Stimulated activated CD4-positive, alpha-beta T cell treated with anti-CD3 and anti-CD28 coated beads, Interleukin-15, amount 100 ng/mL, for 1 hour (primary cell): Measurements from ENCODE around the gene ZNF500.
"Not testable (repeated sequence)": the region's sequence is repeated elsewhere in the genome, so short reads cannot be mapped to it uniquely, and the experiment has no call there.

Source experiments
- DNase-seq, 2 donors: peaks; one replicate each; pipeline ENCODE4 v3.0.0-alpha.2; 2020; ENCODE audit warnings: low read depth in 1 of 2, low spot score in 1 of 2

Gene ZNF500

DNA sequence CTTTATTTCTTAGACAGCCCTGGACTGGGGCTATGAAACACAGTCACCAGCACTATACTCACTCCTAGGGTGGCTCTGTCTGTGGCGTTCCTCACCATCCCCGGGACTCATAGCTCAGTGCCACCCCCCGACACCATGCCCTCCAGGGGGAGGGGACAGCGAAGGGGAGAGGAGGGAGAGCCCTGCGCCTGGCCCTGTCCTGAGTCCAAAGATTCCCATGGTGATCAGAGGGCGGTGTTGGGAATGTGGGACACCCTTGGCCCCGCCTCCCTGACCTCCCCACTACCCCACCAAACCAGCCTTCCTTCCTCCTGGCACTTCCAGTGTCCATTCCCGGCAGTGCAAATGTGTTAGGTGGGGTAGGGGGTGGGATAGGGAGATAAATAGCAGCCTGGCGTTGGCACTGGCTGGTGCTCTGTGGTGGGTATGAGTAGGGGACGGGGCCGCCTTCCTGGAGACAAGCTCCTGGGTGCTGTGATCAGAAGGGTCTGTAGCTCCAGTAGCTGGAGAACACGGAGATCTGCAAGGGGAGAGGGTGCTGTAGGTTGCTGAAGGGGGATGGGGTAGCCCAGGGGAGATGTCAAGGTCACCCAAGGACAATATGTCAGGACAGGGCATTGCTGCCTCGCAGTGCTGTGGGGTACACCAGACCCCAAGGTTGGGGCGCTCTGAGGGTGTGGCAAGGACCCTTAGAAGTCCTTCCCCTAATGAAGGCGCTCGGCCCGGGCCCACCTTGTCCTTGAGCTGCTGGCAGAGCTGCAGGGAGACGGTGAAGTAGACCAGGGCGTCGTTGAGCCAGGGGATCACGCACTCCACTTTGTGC, 30.2 kb upstream of the ZNF500 start:
- no peak for DNase-seq

DNA sequence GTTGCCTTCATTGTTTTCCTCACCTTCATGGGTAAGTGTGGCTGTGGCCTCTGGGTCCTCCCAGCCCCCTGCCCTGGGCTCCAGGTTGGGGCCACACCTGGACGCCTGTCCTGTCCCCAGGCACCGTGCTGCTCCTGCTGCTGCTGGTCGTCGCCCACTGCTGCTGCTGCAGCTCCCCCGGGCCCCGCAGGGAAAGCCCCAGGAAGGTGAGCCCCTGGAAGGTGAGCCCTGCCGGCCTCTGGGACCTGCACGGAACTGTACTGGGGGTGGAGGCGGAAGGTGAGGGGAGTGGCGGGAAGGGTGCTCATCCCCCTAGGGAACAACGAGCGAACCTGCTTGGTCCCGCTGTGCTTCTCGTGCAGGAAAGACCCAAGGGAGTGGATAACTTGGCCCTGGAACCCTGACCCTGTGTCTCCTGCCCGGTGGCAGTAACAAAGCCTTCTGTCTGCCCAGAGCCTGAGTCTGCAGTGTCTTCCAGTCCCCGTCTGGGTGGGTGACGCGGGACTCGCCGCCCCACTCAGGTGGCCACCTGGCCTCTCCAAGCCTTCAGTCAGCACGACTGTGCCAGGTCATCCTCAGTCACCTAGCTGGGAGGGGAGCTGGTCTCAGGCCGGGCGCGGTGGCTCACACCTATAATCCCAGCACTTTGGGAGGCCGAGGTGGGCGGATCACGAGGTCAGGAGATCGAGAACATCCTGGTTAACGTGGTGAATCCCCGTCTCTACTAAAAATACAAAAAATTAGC, 29.0 kb upstream of the ZNF500 start:
- no peak for DNase-seq

DNA sequence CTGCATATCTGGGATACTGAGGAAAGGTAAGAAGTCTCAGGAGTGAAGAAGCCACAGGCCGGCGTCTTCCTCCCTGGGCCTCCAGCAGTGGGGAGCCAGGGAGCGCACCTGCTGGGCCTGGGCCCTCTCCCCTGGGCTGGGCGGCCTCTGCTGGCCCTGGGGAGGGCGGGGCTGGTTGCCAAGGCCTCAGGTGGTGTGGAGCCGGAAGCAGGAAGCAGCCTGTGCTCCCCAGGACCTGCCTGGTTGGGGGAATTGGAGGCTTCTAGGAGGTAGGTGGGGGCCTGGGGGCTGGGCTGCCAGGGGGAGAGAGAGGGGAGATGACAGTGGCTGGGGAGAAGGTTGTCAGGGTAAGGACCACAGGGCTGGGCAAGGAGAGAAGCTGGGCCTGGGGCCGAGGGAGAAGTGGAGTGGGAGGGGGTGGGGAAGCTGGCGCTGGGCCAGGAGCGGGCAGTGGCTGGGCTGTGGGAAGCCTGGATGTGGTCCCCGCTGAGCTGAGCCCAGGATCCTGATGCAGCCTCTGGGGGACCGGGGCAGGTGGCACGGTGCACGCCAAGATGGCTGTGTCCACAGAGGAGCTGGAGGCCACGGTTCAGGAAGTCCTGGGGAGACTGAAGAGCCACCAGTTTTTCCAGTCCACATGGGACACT, 28.3 kb upstream of the ZNF500 start, which contains the start of gene SMIM22:
TSS of gene SMIM22 (plus strand) at position 189 of the 647 bp plus-strand sequence. CDS start at position 555, 366 bp downstream.
- no peak for DNase-seq

DNA sequence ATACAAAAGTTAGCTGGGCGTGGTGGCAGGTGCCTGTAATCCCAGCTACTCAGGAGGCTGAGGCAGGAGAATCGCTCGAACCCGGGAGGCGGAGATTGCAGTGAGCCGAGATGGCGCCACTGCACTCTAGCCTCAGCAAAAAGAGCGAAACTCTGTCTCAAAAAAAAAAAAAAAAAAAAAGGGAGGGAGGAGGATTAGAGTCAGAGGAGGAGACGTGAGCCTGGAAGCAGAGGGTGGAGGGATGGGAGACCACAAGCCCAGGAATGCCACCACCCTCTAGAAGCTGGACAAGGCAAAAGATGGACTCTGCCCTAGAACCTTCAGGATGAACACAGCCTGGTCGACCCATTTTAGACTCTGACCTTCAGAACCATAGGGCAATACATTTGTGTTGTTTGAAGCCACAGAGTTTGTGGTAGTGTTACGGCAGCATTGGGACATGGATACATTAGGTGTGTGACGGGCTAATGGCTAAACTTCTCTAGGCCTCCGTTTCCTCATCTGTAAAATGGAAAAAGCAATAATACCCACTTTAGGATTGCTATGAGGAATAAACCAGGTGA, 26.1 kb upstream of the ZNF500 start:
- DNase-seq, result no peak

DNA sequence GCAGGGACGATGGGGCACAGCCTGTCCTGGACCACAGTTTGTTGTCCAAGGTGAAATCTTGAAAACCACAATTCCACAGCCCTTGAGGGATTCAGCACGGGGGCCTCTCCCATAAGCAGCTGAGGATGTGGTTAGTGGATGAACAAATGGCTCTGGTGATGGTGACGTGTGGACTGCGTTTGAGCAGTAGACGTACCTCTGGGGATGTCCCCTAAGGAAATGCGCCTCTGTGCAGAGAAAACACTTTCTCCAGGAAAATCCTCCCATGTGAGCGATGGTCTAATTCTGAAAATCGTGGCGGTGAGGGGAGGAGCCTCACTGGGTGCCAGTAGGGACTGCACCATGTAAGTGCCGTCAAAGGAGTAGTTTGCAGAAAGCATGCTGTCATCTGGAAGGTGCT, 23.9 kb upstream of the ZNF500 start:
- no peak for DNase-seq

DNA sequence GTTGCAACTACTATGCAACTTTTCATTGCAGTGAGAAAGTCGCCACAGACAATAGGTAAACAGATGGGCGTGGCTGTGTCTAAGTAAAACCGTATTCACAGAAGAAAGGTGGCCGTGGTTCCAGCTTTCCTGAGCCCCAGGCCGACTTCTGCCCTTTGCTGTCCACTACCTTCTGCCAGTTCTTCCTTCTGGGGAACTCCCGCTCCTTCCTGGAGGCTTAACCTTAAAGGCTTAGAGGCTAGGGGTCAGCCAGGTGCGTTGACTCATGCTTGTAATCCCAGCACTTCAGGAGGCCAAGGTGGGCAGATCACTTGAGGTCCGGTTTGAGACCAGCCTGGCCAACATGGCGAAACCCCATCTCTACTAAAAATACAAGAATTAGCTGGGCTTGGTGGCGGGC, 23.3 kb upstream of the ZNF500 start:
- DNase-seq, result no peak

DNA sequence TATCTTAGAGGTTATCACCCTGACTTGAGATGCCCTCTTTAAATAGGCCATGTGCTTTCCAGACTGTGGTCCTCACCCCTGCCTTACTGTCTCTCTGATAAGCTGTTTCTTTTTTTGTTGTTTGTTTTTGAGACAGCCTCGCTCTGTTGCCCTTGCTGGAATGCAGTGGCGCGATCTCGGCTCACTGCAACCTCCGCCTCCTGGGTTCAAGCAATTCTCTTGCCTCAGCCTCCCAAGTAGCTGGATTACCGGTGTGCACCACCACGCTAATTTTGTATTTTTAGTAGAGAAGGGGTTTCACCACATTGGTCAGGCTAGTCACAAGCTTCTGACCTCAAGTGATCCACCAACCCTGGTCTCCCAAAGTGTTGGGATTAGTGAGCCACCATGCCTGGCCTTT, 21.9 kb upstream of the ZNF500 start:
- no peak for DNase-seq

DNA sequence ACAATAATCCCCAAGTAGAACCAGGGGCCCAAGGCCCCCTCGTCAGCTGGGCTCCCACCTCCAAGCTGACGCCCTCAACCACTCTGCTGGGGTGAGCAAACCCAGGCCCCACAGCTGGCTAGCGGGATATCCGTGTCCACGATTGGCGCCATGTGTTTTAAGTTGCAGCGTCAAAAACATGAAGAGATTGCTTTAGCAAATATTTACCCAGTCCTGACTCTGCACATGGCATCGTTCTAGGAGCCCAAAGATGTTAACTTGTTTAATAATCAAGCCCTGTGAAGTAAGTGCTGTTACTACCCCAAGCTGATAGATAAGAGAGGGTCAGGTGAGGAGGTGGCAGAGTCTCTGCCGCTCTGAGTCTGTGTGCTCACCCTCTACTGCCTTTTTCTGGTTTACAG, 21.5 kb upstream of the ZNF500 start:
- DNase-seq, result no peak

DNA sequence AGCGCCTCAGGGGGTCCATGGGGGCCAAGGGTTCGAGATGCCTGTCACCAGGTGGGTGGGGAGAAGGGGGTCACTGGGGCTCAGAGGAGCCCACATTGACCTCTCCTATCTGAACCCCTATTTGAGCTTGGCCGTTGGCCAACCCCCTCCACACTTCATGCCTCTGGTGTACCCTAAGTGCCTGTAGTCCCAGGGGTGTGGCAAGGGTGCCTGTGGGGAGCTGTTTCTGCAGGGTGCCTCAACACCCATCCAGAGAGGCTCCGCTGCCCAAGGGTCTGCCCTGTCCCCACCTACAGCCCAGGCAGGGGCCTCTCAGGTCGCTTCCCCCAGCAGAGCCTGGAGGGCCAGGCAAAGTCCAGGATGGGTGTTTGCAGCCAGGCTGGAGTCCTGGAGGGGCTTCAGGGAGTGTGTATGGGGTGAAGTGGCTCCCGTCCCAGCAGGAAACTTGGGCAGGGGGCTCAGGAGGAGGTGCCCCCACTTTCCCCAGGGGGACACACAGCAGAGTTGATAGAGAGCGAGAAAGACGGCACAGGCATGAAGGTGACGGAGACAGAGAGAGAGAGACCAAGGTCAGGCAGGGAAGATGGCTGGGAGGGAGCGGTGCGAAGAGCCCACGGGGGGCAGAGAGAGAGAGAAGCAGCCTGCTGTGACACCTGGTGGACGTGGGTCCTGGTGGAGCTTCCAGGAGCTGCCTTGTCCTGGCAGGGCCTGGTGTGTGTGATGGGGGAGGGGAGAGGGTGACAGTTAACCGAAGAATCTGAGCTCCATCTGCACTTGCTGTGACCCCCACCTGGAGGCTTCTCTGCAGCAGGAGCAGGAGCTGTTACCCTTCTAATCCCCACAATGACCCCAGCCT, 20.9 kb upstream of the ZNF500 start, which contains the start of gene SEPTIN12:
TSS of gene SEPTIN12 (minus strand) at position 719 of the 856 bp plus-strand sequence. CDS start at position 19, 700 bp downstream.
- DNase-seq, result no peak

DNA sequence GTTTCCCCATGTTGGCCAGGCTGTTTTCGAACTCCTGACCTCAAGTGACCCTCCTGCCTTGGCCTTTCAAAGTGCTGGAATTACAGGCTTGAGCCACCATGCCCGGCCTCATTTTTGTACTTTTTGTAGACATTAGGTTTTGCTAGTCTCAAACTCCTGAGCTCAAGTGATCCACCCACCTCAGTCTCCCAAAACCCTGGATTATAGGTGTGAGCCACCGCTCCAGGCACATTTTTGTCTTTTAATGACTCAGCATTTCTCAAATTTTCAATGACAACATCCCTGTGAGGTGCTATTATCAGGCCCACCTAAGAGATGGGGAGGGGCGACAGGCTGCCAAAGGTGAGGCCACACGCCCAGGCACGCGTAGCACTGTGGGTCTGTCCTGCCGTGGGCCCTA, 20.1 kb upstream of the ZNF500 start:
- DNase-seq, result no peak

DNA sequence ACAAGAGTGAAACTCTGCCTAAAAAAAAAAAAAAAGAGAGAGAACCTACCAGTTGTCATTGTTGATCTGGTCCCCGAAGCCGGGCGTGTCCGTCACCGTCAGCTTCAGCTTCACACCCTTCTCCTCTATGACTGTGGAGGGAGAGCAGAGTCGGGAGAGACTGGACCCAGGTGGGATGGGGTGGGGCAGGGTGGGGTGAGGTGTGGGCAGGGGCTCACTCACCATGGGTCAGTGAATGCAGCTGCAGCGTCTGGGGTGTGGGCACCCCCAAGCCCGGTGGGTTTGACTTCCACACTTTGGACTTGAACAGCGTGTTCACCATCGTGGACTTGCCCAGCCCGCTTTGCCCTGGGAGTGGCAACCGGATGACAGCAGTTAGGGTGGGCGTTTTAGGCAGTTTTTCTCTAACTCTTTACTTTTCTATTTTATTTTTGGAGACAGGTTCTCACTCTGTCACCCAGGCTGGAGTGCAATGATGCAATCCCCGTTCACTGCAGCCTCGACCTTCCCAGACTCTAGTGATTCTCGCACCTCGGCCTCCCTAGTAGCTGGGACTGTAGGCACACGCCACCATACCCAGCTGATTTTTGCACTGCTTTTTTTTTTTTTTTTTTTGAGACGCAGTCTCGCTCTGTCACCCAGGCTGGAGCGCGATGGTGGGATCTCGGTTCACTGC, 18.9 kb upstream of the ZNF500 start:
- DNase-seq, result no peak

DNA sequence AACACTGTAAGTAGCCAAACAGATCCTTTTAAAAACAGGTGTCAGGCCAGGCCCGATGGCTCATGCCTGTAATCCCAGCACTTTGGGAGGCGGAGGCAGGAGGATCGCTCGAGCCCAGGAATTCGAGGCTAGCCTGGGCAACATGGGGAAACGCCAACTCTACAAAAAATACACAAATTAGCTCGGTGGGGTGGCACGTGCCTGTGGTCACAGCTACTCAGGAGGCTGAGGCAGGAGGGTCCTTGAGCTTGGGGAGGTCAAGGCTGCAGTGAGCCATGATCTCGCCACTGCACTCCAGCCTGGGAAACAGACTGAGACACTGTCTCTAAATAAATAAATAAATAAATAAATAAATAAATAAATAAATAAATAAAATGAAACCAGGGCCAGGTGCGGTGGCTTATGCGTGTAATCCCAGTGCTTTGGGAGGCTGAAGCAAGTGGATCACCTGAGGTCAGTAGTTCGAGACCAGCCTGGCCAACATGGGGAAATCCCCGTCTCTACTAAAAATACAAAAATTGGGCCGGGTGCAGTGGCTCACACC, 17.6 kb upstream of the ZNF500 start:
- not testable (repeated sequence) for DNase-seq

DNA sequence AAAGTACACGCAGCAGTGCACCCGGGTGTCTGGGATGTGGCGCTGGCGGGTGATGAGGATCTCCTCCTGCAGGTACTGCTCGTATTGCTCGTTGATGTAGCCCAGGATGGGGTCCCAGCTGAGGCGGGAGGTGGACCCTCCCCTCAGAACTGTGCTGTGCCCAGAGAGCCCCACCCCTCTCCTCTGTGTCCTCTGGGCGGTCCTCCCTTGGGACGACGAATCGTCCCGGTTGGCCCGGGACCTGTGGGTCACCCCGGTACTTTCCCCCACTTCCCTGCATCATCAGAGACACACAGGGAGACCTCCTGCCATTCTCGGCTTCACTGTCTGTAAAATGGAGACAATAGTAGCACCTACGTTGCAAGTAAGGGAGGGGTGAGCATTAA, 17.0 kb upstream of the ZNF500 start:
- DNase-seq, result no peak

DNA sequence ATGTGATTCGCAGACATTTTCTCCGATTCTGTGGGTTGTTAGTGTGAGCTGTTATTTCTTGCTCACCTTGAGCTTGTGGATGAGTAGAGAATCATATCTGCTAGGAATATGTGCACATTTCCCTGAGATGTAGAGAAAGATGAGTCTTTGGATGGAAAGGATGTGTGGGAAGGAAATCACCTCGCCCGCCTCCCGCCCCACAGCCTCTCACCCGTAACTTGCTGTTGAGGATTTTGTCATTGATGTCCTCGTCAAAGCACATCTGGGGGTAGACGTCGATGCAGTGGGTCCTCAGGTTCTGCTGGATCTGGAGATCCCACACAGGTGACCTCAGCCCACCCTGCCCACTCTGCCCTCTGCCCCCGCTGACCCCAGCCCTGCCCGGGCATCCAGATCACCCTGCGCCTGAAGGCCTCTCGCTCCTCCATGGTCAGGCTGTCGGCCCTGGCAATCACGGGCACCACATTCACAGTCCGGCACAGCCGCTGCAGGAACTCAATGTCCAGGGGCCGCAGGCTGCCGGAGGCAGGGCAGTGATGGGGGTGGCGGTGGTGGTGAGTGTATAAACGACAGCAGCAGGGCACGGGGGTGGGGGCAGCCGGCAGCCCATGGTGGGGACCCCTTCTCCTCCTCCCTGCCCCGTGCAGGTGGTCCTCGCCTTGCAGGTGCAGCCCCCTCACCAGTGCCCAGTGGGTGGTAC, 16.4 kb upstream of the ZNF500 start:
- no peak for DNase-seq

DNA sequence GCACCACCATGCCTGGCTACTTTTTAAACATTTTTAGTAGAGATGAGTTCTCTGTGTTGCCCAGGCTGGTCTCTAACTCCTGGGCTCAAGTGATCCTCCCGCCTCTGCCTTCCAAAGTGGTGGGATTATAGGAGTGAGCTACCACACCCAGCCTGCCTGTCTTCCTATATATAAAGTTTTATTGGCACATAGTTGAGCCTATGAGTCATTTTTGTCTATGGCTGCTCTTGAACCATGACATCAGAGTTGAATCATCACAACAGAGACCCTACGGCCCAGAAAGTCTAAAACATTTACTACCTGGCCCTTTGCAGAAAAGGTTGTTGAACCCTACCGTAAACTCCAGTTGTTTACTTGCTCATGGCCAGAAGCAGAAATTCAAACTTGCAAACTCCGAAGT, 13.3 kb upstream of the ZNF500 start:
- DNase-seq, result no peak

DNA sequence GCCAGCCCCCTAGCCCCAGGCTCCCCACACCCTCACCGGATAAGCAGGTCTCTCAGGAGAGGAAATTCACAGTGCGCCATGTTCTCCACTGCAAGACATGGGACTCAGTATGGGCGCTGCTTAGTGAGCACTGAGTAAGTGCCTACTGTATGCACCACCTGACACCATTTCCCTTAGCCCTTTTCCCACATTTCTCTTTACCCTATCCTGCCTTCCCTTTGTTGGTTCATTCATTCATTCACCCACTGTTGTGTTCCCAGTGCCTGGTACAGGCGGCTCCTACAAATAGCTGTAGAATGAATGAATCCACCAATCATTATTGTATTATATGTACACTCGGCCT, 11.1 kb upstream of the ZNF500 start:
- DNase-seq, result no peak

DNA sequence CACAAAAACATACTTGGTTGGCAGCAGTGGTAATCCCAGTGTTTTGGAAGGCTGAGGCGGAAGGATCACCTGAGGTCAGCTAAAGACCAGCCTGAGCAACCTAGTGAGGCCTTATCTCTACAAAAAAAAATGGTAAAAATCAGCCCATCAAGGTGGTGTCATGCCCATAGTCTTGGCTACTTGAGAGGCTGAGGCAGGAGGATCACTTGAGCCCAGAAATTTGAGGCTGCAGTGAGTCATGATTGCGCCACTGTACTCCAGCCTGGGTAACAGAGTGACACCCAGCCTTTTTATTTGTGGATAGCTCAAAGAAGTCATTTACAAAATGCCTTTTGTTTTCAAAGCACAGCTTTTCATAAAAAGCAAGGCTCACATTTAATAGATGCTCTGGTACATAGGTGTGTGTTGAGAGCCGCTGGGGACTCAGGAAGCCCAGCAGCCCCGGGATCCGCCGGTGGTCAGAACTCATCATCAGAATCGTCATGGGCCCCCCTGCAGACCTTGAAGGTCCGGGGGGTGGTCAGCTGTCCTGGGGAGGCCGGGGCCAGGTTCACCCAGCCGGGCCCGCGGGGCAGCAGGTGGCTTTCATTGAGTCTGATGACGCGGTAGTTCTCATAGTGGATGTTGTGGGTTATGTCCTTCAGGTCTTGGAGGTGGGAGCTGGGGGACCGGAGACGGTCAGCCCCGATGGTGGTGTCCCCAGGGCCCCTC, 10.5 kb upstream of the ZNF500 start:
- no peak for DNase-seq

DNA sequence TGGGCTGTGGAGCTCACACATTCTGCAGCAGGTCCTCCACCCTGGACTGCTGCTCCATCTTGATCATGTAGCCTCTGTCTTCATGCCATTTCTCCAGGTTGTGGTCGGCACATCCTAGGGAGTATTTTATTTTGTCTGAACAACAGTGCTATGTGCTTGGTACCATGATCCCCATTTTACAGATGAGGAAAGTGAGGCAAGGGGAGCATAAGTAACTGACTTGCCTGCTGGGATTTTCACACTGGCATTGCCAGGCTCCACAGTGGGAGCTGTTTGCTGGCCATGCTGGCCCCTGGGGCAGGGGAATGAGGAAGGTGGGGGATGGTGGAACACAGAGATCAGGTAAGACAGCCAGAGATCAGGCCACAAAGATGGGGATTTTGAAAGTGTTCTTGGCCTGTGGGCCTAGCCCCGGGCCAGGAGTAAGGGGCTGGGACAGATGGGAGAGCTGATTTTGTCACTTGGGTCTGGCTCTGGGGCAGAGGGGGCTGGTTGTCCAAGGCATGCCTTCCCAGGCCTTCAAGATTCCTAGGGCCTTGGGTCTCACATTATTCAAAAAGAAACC, 9.3 kb upstream of the ZNF500 start:
- no peak for DNase-seq
